Activated T-cell treated with anti-CD3 and anti-CD28 coated beads, Interleukin-2, amount 50 U/mL, for 24 hours (primary cell): ENCODE results near the gene TMEM219.
A peak's percentile ranks its signal among the peaks of the same experiment; 100 is the strongest.

Experiments
- DNase-seq: peaks from one replicate; pipeline ENCODE4 v3.0.0-alpha.2; 2020
- H3K27ac Mint-ChIP-seq: 2 replicates; pipeline ENCODE4 v1.8.0; 2020; ENCODE audit warnings: mild to moderate bottlenecking, mixed read lengths
- H3K27me3 Mint-ChIP-seq: 2 replicates; pipeline ENCODE4 v1.8.0; 2020; ENCODE audit warnings: mixed read lengths
- H3K36me3 Mint-ChIP-seq: 2 replicates; pipeline ENCODE4 v1.8.0; 2020; ENCODE audit warnings: low read depth, mixed read lengths
- H3K4me1 Mint-ChIP-seq: 2 replicates; pipeline ENCODE4 v1.8.0; 2020; ENCODE audit warnings: low read depth, mixed read lengths
- H3K4me3 Mint-ChIP-seq: 2 replicates; pipeline ENCODE4 v1.8.0; 2020; ENCODE audit warnings: mild to moderate bottlenecking, moderate library complexity, mixed read lengths
- H3K9me3 Mint-ChIP-seq: 2 replicates; pipeline ENCODE4 v1.8.0; 2020; ENCODE audit warnings: mixed read lengths

Gene TMEM219

DNA sequence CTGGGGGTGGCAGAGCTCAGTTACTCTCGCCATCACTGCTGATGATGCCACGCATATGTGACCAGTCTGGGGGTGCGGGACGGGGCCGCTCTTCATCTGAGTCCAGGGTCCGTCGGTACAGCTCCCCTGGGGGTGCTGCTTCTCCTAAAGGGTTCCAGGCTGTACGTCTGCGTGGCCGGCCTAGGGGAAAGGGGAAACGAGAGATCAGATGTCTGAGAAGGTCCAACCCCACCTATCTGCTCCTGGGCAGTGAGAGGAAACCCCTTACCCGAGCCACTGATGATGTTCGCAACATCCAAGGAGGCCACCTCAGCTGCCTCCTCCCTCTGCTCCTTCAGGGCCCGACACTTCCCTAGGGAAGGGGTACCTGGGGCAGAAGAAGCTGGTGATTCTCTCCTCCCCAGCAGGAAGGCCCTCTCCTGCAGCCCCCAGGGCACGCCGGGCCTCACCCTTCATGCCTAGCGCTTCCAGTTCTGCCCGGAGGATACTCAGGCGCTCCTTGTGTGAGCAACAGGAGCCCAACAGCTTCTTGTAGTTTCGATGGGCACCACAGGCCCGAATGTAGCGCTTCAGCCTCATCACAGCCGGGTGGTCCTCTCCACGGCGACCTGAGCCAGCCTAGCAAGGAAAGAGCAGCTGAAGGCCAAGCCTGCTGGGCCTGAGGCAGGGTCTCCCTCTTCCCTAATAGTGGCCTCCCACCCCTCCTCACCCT is 31.5 kb downstream of the TMEM219 start:
- Mint-ChIP-seq H3K36me3 (peaks cover 92% of the 10 kb centered on the region), H3K4me3 (peak overlapping the region; percentile 94), H3K9me3 (no peaks in the 10 kb centered on the region), H3K27me3 (no peaks in the 10 kb centered on the region), H3K4me1 (peaks cover 34% of the 10 kb centered on the region), H3K27ac (peak overlapping the region; percentile 100)
- DNase-seq: no peak

DNA sequence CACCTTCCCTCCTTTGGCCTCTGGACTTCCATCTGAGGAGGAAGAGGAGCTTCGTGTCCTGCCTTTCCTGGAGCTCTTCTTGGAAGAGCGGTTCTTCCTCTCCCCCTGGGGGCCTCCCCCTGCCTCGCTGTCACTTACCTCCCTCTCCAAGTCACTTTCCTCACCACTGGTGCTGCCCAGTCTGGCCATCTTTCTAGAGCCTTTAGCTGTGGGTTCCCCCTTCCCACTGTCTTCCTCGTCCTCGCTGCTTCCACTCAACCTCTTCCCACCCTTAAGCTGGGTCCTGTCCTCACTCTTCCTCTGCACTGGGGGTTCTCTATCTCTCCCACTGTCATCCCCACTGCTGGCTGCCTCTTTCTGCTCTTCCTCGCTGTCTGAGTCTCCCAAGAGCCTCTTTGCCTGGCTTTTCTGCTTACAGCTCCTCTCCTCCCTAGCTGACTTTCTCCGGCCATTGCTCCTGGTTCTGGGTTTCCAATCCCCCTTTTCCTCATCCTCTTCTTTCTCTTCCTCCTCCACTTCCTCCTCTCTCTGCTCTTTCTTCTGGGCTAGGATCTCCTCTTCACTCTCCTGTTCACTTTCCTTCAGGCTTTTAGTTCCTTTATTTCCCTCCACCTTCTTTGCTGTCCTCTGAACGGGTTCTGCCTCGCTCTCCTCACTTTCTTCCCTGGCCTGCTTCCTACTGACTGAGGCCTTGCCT is 32.2 kb downstream of the TMEM219 start:
- Mint-ChIP-seq H3K36me3 (peaks cover 92% of the 10 kb centered on the region), H3K27me3 (no peaks in the 10 kb centered on the region), H3K4me1 (peaks cover 37% of the 10 kb centered on the region), H3K27ac (peak overlapping the region; percentile 100), H3K9me3 (no peaks in the 10 kb centered on the region), H3K4me3 (peak overlapping the region; percentile 94)
- no peak for DNase-seq

DNA sequence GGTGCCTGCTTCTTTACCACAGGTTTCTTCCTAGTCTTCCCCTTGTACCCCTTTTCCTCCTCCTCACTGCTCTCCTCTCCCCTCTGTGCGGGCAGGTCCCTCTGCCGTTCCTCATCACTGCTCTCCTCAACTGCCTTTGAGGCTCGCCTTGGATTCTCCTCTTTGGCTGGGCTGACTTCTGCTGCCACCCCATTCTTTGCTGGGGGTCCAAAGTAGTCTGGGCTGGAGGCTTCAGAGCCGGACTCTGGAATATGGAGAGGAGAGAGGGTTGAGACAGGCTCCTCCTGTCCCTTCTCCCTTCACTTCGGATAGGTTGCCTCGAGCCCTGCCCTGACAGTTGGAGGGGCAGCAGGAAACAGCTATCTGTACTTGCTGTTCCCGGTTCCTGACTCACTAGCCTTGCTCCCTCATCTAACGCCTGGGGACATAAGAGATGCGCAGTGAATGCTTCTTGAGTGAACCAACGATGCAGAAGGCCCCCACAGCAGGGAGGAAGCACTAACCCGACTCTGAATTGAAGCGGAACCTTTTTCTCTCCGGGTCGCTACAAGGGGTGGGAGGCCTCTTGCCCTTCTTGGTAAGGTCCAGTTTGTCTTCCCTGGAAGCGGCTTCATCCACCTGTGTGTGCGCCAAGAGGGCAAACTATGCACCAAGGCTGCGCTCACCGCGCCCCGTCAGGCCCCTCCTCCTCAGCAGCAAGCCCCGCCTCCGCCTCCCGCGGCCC is 32.9 kb downstream of the TMEM219 start:
- Mint-ChIP-seq H3K27me3 (no peaks in the 10 kb centered on the region), H3K4me1 (peaks cover 44% of the 10 kb centered on the region), H3K4me3 (peak overlapping the region; percentile 94), H3K36me3 (peaks cover 92% of the 10 kb centered on the region), H3K9me3 (no peaks in the 10 kb centered on the region), H3K27ac (peak overlapping the region; percentile 100)
- no peak for DNase-seq

DNA sequence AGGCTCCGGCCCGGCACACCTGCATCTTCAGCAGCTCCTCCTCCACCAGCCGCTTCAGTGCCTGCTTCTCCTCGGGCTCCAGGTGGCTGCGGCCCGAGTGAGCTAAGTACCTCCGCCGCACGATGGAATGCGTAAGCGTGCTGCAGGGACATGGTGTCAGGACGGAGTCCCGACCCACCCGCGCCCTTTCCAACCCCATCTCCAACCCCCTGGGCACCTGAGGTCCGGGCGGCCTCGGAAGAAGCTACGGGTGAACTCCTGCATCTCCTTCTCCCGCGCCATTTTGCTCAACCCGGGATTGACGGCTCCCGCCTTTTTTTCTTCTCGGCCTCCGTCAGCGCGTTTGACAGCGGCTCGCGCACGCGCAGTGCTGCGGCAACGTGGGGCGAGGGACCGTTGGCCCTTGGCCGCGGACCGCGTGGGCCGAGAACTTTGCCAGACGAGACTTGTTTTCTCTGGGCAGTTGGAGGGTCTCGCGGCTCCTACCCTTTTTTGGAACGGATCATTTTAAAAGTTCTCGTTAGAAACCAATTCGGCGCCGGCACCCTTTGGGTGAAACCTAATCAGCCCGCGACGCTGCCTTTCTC is 33.5 kb downstream of the TMEM219 start, which contains the start of gene HIRIP3:
Gene HIRIP3 (minus strand): TSS at position 294 of the 587 bp plus-strand sequence. CDS start 12 bp downstream, at position 282.
- Mint-ChIP-seq H3K36me3 (peaks cover 92% of the 10 kb centered on the region), H3K4me3 (peak within 1 kb of the TSS; percentile 94), H3K27ac (peak within 1 kb of the TSS; percentile 100), H3K9me3 (no peaks in the 10 kb centered on the region), H3K27me3 (no peaks in the 10 kb centered on the region), H3K4me1 (peaks cover 45% of the 10 kb centered on the region)
- peak; percentile 90 for DNase-seq

DNA sequence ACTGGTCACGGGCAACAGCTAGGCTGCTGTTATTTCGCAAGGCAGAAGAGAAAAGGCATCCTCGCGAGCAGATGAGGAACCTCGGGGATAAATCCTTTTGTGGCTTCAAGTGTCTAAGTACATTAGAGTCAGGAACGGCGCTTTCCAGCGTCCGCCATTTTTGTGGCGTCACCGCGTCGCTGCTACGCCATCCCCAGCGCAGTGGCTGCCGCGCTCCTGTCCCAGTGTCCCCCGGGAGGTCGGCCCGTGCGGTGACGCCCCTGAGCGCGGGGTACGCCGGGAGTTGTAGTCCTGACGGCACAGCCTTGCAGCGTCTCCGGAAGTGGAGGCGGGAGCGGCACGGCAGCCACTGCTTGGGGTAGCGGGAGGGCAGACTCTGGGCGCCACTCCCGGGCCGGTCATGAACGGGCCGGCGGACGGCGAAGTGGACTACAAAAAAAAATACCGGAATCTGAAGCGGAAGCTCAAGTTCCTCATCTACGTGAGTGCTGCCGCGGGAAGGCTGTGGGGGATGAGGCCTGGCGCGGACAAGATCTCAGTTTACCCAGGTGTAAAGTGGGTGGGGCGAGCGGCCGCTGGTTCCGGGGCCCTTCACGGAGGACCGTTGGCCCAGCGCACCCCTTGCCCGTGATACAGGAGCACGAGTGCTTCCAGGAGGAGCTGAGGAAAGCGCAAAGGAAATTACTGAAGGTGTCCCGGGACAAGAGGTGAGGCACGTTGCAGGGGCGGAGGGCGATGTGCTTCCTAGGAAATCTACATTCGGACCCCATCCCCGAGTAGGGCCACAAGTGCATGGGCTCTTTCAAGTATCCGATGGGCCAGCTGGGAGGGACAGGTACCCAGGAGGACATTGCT is 34.3 kb downstream of the TMEM219 start, which contains the start of gene INO80E:
Gene INO80E (plus strand): TSS at position 331 of the 855 bp plus-strand sequence. CDS start 70 bp downstream, at position 401.
- H3K9me3 Mint-ChIP-seq: no peaks in the 10 kb centered on the region
- DNase-seq: peak; percentile 99
- peak within 1 kb of the TSS; percentile 100 for H3K27ac Mint-ChIP-seq
- H3K27me3 Mint-ChIP-seq: no peaks in the 10 kb centered on the region
- H3K4me3 Mint-ChIP-seq: peak within 1 kb of the TSS; percentile 94
- H3K36me3 Mint-ChIP-seq: peaks cover 94% of the 10 kb centered on the region
- peaks cover 45% of the 10 kb centered on the region for H3K4me1 Mint-ChIP-seq

DNA sequence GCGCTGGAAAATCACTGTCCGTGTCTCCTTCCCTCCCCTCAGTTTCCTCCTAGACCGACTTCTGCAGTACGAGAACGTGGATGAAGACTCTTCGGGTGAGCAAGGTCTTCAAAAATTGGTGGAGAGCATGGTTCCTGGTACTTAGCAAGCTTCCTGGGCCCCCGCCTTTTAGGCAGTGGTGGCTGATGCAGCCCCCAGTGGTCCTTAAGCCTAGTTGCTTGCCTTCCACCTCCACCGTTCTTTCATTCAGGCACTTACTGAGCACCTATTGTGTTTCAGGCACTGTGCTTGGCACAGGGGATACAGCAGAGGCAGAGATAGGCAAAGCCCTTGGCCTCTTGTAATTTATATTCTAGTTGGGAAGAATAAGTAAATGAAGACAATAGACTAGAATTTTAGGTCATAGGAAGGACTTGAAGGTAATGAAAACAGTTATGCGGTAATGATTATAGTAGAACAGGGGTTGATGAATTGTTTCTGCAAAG is 34.9 kb downstream of the TMEM219 start:
- no peak for DNase-seq
- Mint-ChIP-seq H3K4me1 (peaks cover 45% of the 10 kb centered on the region), H3K27me3 (no peaks in the 10 kb centered on the region), H3K9me3 (no peaks in the 10 kb centered on the region), H3K4me3 (peak overlapping the region; percentile 94), H3K27ac (peak overlapping the region; percentile 100), H3K36me3 (peaks cover 96% of the 10 kb centered on the region)

DNA sequence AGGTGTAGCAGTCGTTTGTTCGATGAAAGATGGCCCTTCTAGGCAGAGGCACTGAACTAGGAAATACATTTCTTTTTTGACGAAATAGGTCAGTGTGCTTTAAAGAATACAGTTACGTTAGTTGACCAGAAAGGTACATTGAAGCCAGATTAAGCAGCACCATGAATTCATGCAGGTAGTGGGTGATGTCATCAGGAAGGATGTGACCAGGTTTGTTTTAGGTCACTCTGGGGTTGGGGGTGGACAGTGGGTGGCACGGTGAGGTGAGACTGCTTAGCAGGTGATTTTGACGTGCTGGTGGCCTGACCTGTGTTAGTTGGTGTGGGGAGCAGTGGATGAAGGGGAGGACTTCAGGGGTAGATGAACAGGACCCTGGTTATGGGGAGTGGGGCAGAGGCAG is 37.7 kb downstream of the TMEM219 start:
- H3K9me3 Mint-ChIP-seq: no peaks in the 10 kb centered on the region
- H3K27ac Mint-ChIP-seq: peak overlapping the region; percentile 66
- H3K4me3 Mint-ChIP-seq: no peak overlapping the region
- DNase-seq: no peak
- H3K36me3 Mint-ChIP-seq: peaks cover 93% of the 10 kb centered on the region
- no peaks in the 10 kb centered on the region for H3K27me3 Mint-ChIP-seq
- H3K4me1 Mint-ChIP-seq: peaks cover 38% of the 10 kb centered on the region

DNA sequence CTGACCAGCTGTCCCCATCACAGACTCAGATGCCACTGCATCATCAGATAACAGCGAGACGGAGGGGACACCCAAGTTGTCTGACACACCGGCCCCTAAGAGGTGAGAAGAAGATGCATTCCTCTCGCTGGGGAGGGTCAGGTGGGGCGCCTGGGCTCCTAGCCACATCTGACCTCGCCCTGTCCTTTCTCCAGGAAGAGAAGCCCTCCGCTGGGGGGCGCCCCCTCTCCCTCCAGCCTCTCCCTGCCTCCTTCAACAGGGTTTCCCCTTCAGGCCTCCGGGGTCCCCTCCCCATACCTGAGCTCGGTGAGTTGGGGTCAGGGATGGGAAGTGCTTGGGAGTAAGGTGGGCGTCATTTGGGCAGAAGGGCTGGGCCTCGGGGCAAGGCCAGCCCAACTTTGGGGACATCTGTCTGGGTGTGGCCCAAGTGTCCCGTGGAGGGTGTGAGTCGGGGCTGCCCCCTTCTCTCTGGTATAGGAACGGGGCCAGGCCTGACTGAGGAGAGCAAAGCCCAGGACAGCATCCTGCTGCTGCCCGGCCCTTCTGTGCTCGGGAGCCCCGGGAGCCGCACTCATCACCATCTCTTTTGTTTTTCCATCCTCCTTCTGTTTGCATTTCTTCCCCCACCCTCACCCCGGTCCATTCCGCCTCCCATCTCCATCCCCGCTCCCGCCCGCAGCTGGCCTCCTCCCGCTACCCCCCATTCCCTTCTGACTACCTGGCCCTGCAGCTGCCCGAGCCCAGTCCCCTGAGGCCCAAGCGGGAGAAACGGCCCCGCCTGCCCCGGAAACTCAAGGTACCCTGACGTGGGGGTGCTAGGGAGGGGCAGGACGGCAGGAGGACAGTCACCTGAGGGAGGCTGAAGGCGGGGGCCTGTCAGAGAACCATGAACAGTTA is 39.1 kb downstream of the TMEM219 start:
- H3K27ac Mint-ChIP-seq: peak overlapping the region; percentile 50
- DNase-seq: no peak
- H3K9me3 Mint-ChIP-seq: no peaks in the 10 kb centered on the region
- H3K27me3 Mint-ChIP-seq: no peaks in the 10 kb centered on the region
- peaks cover 88% of the 10 kb centered on the region for H3K36me3 Mint-ChIP-seq
- H3K4me3 Mint-ChIP-seq: no peak overlapping the region
- peaks cover 28% of the 10 kb centered on the region for H3K4me1 Mint-ChIP-seq

DNA sequence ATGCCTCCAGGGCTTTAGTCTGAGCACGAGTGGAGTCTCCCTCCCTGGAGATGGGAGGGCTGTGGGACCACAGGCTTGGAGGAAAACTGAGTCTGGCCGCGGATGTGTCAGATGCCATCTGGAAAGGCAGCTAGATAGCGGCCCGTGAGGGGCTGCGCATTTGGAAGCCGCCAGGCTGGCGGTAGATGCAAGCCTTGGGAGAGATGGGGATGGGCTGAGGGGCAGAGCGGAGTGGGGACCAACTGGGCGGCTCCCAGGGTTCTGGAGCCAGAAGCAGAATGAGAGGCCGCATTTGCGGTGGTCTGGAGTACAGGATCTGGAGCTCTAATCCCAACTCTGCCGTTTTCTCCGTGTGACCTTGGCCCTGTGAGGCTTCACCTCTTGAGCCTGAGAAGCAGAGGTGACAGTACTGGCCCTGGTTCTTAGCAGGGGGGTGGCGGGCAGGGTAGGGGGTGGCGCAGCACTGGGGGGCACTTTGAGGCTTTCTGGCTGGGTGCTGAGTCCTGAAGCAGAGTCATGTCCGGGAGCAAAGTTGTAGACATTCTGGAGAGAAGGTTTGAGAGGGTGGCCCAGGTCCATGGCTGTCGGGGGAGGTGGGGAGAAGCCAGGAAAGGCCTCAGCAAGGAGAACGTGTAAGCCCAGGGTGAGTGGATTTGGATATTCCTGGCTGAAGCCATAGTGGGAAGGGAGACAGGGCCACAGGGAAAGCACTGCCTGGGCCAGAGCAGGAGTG is 40.9 kb downstream of the TMEM219 start:
- H3K36me3 Mint-ChIP-seq: peaks cover 76% of the 10 kb centered on the region
- no peak overlapping the region for H3K4me3 Mint-ChIP-seq
- no peaks in the 10 kb centered on the region for H3K27me3 Mint-ChIP-seq
- peak overlapping the region; percentile 39 for H3K27ac Mint-ChIP-seq
- no peak for DNase-seq
- H3K4me1 Mint-ChIP-seq: peaks cover 20% of the 10 kb centered on the region
- H3K9me3 Mint-ChIP-seq: no peaks in the 10 kb centered on the region

DNA sequence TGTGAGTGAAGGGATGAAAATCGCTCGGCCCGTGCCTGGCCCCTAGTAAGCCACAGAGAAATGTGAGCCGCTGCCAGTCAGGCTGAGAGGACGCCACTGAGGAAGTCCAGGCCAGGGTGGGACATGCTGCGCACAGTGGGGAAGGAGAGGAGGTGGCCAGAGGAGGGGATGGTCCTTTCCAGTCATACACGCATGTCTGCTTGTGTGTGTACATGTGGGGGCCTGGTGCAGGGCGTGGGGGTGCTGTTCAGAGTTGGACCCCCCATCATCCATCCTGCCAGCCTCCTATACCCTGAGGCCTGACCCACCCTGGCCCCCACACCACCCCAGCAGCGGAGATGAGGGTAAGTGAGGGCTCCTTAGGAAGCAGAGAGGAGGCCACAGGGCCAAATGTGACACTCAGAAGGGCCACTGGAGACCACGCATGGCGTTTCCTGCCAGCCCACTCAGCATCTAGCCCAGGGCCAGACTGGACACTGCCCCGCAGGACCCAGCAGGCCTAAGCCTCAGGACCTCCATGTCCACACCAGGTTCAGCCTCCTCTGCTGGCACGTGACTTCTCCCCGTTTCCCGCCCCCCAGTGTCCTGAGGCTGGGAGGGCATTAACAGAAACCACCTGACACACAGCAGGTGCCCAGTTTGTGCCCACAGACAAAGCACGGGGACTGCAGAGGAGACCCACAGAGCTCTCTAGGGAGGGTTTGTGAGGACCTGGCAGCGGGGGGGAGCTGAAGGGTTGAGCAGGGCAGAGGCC is 42.0 kb downstream of the TMEM219 start:
- H3K27ac Mint-ChIP-seq: no peak overlapping the region
- DNase-seq: no peak
- peaks cover 13% of the 10 kb centered on the region for H3K4me1 Mint-ChIP-seq
- peaks cover 66% of the 10 kb centered on the region for H3K36me3 Mint-ChIP-seq
- no peak overlapping the region for H3K4me3 Mint-ChIP-seq
- H3K27me3 Mint-ChIP-seq: peaks cover 7% of the 10 kb centered on the region
- no peaks in the 10 kb centered on the region for H3K9me3 Mint-ChIP-seq

DNA sequence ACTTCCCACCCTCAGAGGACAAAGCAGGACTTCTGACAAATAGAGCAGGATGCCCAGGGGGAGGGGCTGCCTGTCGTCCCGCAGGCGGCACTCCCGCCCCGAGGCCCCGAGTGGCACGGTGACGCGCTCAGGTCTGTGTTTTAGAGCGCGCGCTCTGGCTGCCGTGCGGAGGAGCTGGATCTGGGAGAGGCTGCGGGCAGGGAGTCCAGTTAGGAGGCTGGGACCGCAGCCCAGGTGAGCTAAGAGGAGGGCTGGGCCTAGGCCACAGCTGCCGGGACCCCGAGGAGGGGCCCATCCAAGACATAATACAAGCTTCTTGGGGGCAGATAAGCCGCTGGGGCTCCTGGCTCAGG is 42.5 kb downstream of the TMEM219 start:
- peaks cover 60% of the 10 kb centered on the region for H3K36me3 Mint-ChIP-seq
- H3K27me3 Mint-ChIP-seq: peaks cover 11% of the 10 kb centered on the region
- no peak for DNase-seq
- no peak overlapping the region for H3K4me3 Mint-ChIP-seq
- H3K9me3 Mint-ChIP-seq: no peaks in the 10 kb centered on the region
- peaks cover 10% of the 10 kb centered on the region for H3K4me1 Mint-ChIP-seq
- H3K27ac Mint-ChIP-seq: no peak overlapping the region

DNA sequence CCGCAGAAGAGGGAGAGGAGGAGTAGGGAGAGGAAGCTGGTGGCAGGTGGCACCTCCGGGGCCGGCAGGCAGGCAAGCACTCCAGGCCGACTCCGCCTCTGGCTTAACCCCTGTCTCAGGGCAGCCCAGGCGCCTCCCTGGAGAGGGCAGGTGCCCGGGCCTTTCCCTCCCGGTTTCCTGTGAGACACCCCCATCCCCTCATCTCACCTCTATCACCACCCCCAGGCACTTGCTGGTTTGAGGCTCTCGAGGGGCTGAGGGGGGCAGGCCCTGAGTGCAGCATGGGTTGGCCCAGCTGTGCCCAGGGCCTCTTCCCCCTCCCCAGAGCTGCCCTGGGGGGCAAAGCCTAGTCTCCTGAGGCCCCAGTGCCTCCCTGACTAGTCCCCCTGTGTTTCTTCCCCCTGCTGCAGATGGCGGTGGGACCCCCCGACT is 42.9 kb downstream of the TMEM219 start:
- no peaks in the 10 kb centered on the region for H3K9me3 Mint-ChIP-seq
- H3K27ac Mint-ChIP-seq: no peak overlapping the region
- peaks cover 56% of the 10 kb centered on the region for H3K36me3 Mint-ChIP-seq
- peaks cover 6% of the 10 kb centered on the region for H3K4me1 Mint-ChIP-seq
- H3K4me3 Mint-ChIP-seq: no peak overlapping the region
- H3K27me3 Mint-ChIP-seq: peaks cover 15% of the 10 kb centered on the region
- no peak for DNase-seq
